ENCODE measurements around the gene PCDHB1. TPM values are rescaled to one million over a fixed set of nuclear protein-coding genes. Genes with fewer than 3 reads are reported as not detected.

The PCDHB1 gene, protein sequence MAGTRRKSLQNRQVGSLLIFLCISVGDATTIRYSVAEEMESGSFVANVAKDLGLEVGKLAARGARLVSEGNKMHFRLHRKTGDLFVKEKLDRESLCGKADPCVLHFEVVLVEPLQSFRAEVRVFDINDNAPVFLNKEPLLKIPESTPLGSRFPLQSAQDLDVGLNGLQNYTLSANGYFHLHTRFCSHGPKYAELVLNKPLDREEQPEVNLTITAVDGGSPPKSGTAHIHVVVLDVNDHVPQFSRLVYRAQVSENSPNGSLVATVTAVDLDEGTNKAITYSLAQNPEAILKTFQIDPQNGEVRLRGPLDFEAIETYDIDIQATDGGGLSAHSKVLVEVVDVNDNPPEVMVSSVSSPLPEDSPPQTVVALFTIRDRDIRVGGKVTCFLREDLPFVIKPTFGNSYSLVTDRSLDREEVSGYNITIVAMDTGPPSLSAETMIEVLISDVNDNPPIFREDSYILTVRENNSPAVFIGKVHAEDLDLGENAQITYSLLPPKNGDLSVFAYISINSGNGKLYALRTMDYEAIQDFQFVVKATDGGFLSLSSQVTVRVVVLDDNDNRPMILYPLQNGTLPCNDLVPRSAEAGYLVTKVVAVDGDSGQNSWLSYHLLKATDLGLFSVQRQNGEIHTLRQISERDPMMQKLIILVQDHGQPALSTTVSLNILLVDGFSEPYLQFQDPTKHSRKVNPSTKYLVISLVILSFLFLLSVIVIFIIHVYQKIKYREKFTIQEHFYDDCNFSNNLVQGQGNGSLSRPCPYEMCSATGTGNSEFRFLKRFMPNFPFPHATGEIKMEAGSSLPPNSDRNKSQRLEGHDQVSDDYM
- polyA plus RNA-seq (ENCODE audit: insufficient read length in 4 of 4) = under 1 TPM; 0.04 to 0.15 (median 0.10) TPM

DNA sequence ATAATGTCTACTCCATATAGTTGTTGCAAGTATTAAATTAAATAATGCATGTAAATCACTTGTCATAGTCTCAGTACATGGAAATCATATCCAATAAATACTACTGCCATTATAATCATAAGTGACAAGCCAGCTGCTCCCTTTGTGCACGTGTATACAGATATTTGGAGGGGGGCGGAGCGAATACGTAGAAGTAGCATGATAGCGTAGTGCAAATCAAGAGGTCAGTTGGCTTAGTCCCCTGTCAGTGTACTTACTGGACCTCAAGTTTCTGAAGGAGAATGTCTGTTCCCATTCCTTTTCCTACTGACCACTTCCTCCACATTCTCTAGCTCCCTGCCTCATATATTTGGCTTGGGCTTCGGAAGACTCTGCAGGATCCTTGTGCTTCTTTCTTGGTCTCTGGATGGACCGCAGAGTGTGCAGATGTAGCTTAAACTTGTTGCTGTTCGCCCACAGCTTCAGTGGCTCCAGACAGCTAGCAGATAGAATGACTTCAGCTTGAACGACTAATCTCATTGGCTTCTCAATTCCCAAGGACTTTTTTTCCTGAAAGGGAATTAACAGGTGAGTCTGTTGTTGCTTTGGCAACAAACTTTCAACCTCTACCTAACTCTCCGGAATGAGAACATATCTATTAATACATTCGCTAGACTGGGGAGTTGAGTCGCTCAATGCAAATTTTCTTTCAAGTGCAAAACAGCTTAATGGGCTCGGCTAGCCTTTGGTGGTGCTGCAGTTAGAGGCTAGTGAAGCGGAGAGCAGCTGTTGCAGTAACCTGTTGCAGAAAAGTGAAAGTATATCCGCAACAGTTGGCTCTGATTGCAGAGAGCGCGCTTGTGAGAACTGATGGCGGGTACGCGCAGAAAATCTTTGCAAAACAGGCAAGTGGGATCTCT, at the start of gene PCDHB1:
Gene PCDHB1 (plus strand): TSS at position 753 of the 899 bp plus-strand sequence. CDS start 97 bp downstream, at position 850.
- DNase-seq (ENCODE audit: low read depth in 4 of 4, low spot score in 3 of 4) = peak in 2 of 4 donors; percentile 8 to 21

- no peak for DNase-seq (ENCODE audit: low read depth in 4 of 4, low spot score in 3 of 4)
Measured at GRCh38 chr5:141001446-141001843, 49.7 kb upstream of the PCDHB1 start.

DNA sequence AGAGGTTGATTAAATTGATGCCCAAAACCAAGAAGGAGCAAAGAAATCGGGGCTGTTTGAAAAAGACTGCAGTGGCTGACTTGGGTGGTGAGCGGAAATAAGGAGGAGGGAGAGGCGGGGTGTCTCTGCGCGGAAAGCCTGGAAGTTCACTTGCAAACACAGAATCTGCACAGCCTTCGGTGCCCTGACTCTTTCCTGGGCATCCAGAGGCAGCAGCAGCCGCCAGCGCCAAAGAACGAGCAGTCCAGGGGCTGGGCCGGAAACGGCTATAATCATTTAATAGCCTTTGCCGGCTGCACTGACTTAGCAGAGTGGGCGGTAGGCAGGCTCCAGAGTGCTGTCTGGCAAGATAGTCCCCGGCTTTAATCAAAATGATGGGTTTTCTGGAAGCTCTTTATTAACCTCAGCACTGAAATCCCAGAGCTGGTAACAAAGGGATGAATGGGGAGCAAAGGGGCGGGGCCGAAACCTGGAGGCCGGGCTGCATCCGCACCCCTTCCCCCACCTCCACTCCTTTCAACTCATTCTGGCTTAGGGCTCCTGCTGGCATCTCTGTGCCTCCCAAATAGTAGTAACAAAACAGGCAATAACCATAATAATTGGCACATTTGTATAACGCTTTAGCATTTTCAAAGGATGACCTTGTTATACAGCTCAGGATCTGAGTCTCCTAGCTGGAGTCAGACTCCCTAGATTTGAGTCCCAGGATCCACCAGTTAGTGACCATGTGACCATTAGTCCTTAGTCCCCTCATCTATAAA, 49.1 kb upstream of the PCDHB1 start:
- DNase-seq (ENCODE audit: low read depth in 4 of 4, low spot score in 3 of 4) = no peak

- DNase-seq (ENCODE audit: low read depth in 4 of 4, low spot score in 3 of 4) = no peak
Measured at GRCh38 chr5:141002605-141002965, 48.6 kb upstream of the PCDHB1 start.

DNA sequence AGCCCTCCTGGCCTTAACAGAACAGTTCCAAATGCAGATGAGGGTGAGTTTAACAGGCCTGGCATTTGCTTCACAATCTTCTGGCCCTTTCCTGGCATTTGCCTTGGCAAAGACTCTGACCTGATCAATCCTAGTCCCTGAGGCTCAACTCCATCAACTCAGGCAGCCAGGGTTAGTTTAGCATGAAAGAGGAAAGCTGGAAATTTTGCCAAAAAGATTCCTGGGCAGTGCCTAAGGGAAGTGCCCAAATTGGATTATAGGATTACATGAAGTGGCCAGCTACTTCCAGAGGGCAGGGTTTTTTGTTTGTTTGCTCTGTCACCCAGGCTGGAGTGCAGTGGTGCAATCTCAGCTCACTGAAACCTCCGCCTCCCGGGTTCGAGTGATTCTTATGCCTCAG, 48.1 kb upstream of the PCDHB1 start:
- no peak for DNase-seq (ENCODE audit: low read depth in 4 of 4, low spot score in 3 of 4)

DNA sequence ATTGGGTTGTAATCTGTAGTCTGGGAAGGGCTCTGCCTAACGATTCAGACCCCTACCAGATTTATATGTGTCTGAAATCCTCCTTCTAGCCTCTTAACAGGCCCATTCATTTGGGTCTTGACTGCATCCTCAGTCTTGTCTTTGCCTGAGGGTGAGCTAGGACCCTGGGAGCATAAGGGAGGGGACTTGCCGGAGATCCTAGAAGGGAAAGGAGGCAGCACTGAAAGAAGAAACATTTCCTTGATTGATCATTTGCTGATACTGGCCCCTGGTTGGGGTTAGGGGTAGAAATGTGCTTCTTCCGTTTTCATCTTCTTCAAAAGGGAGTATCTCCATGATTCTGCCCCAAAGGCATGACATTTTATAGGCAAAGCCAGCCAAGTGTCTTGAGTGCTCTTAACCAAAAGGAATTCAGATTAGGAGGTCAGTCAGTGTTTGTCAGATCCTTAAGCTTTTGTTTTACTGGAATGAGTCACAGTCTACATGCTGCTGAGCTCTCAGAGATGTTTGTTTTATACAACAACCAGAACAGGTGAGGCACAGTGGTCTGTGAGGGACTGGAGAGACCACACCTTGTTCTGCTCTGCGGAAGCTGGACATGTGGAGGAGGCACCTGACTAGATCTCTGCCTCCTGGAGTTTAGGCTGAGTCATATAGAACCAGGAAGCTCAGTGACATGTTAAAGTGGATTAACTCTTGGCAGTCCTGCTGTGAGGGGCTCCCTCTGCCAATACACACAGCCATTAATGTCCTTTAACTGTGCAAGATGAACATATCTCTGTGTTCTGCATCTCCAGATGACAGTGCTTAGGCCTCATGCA, 47.2 kb upstream of the PCDHB1 start:
- no peak for DNase-seq (ENCODE audit: low read depth in 4 of 4, low spot score in 3 of 4)

DNA sequence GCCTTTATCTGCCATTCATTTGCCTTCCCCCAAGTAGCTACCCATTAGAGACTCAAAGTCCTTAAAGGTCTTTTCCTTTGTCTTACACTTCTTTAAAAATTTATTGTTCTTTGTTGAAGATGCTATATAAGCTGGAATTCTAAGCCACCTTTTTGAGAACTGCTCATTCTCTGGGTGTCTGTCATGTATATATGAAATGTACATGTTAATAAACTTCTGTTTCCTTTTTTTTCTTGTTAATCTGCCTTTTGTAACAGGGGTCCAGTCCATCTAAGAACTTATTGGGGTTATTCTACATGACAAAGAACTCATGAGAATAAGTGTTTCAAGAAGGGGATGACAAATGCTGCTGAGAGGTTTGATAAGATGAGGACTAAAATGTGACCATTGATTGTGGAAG, 43.4 kb upstream of the PCDHB1 start:
- no peak for DNase-seq (ENCODE audit: low read depth in 4 of 4, low spot score in 3 of 4)

DNA sequence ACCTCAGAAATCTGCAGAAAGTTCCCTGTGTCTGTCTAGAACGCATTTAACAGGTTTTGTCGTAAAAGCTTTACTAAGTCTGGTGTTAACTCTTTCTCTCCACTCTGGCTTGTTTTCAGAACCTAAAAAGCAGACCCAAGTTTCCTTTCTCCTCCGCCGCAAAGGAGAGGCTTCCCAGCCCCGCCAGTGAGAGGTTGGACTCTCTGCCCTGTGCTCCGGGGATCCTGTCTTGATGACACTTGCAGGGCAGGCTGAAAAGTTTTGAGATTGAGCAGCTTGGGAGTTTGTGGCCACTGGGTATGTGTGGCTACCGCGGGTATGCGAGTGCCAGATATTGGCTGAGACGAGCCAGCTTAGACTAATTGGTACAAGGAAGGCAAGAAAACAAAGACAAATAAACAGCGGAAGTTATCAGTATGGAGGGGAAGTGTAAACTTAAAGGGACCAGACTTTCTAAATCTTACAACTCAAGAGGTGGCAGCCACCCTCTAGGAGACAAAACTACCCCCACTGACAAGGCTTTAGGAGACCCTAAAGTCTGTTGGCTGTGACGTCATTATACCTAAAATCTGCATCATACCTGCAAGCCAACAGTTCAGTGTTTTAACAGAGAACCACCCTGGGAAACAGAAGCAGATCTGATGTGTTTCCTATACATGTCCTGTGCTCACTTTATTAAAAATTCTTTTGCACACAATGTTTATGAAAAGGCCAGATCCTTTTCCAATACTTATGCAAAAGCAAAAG, 41.0 kb upstream of the PCDHB1 start:
- no peak for DNase-seq (ENCODE audit: low read depth in 4 of 4, low spot score in 3 of 4)

DNA sequence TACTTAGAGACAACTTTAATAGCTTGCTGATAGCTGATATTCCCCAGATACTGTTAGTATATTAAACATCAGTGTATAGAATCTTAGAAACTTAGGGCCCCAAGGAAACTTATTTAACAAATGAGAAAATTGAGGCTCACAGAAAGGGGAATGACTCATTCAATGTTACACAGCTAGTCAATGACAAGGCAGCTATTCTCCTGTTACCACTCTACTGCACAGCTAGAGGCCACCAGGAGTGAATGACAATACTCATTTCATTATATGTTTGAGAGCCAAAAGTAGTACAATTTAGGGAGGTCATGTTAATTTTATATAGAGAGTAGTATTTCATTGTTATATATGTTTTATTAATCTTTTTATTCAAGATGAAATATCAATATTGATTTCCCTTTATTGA, 33.2 kb upstream of the PCDHB1 start:
- no peak for DNase-seq (ENCODE audit: low read depth in 4 of 4, low spot score in 3 of 4)

- DNase-seq (ENCODE audit: low read depth in 4 of 4, low spot score in 3 of 4) = no peak
Measured at GRCh38 chr5:141022384-141022783, 28.8 kb upstream of the PCDHB1 start.

DNA sequence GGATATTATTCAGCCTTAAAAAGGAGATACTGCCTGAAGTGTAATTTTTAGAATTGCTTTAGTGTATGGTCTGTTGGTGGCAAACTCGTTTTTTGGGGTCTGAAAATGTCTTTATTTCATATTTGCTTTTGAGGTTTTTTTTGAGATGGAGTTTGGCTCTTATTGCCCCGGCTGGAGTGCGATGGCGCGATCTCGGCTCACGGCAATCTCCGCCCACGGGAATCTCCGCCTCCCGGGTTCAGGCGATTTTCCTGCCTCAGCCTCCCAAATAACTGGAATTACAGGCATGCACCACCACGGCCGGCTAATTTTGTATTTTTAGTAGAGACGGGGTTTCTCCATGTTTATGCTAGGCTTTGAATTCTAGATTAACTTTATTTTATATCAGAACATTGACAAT, 20.2 kb upstream of the PCDHB1 start:
- DNase-seq (ENCODE audit: low read depth in 4 of 4, low spot score in 3 of 4) = no peak

GRCh38 chr5:141032626-141033025, 18.5 kb upstream of the PCDHB1 start:
- no peak for DNase-seq (ENCODE audit: low read depth in 4 of 4, low spot score in 3 of 4)

GRCh38 chr5:141039061-141039460, 12.1 kb upstream of the PCDHB1 start:
- DNase-seq (ENCODE audit: low read depth in 4 of 4, low spot score in 3 of 4) = no peak

- no peak for DNase-seq (ENCODE audit: low read depth in 4 of 4, low spot score in 3 of 4)
Measured at GRCh38 chr5:141039517-141039916, 11.7 kb upstream of the PCDHB1 start.

DNA sequence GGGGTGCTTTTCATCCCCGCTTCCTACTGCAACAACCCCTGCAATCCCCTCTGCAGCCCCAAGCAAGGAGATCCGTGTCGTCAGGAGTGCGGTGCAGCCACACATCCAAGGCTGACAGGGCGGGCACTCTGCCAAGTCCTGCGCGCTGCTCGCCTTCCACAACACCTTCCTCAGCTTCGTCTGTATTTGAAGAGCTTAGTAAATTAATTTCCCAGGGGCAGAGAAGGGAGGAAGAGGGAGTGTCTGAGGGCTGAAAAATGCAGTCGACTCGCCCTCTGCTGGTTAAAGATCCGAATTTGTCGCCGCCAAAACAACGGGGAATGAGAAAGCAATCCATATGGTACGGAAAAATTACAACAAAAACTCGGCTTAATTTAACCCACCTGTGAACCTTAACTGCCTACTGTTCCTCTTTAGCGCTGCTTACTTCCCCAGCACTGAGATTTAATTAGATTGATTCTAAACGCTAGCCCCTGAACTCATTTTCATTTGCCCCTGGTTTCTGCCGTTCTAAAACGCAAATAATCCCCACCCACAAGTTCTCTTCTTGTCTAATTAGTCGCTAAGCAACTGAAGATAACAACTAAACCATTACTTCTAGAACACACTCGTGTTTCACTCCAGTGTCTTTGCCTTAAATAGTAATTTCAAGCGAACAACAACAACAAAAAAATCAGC, 10.9 kb upstream of the PCDHB1 start:
- no peak for DNase-seq (ENCODE audit: low read depth in 4 of 4, low spot score in 3 of 4)

- DNase-seq (ENCODE audit: low read depth in 4 of 4, low spot score in 3 of 4) = peak; percentile 61 to 72 (median 66)
Measured at GRCh38 chr5:141040771-141041426, 10.3 kb upstream of the PCDHB1 start.

DNA sequence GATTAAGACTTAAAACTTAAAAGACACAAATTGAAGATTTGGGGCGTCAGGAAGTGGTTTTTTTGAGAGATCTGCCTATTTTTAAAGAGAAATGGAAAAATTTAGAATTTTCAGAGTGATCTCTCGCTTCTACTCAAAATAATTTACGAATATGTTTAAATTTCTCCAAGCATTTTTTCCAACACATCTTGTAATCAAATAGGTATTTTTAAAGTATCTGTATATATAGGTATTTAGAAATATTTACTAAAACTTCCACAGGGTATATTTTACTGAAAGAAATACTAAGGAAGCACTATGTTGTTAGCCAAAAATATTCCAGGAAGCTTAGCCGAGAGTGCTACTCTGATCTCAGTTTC, 9.8 kb upstream of the PCDHB1 start:
- DNase-seq (ENCODE audit: low read depth in 4 of 4, low spot score in 3 of 4) = no peak

DNA sequence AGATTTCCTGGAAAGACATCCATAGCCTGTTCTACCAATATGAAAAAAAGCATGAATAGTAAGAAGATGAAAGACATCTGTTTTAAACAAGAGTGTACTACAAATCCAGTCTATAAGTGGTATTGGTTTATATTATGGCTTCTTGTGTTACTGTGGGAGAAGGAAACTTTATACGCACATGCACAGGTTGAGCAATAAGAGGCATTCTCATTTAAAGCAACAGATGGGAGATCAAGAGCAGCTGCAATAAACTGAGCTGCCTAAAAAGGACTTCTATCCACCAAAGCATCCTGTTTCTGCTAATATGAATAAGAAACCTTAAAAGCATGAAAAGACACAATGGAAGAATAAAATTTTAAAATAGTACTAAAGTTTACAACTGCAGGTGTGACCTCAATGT, 8.6 kb upstream of the PCDHB1 start:
- DNase-seq (ENCODE audit: low read depth in 4 of 4, low spot score in 3 of 4) = no peak

Data from left renal pelvis (tissue), 4 donors.